ENCODE measurements around the gene KRT24. TPM values are rescaled to one million over a fixed set of nuclear protein-coding genes. Genes with fewer than 3 reads are reported as not detected.

The KRT24 gene
- total RNA-seq, 4 donors from 2014 or later: 1.1 to 14.7 (median 1.2) TPM; not detected in 1

- Histone ChIP-seq H3K4me3 (no peak overlapping the region), H3K36me3 (no peaks in the 10 kb centered on the region), H3K4me1 (peaks cover 0 to 2% (median 0%) of the 10 kb centered on the region in 3 donors), H3K9me3 (no peaks in the 10 kb centered on the region), H3K27me3 (peaks cover 3% of the 10 kb centered on the region), H3K27ac (no peak overlapping the region)
- TF ChIP-seq EP300 (IDR thresholded peaks at IDR 0.05): no peak
- no peak for TF ChIP-seq POLR2AphosphoS5 (IDR thresholded peaks at IDR 0.05)
- no peak for TF ChIP-seq POLR2A (IDR thresholded peaks at IDR 0.05)
- no peak for TF ChIP-seq CTCF (IDR thresholded peaks at IDR 0.05)
- no peak for ATAC-seq
Measured at GRCh38 chr17:40658396-40658795, 45.2 kb downstream of the KRT24 start.

- TF ChIP-seq CTCF (IDR thresholded peaks at IDR 0.05) (no peak), POLR2A (IDR thresholded peaks at IDR 0.05) (no peak), EP300 (IDR thresholded peaks at IDR 0.05) (no peak), POLR2AphosphoS5 (IDR thresholded peaks at IDR 0.05) (no peak)
- Histone ChIP-seq H3K4me3 (no peak overlapping the region), H3K4me1 (peaks cover 0 to 20% (median 4%) of the 10 kb centered on the region in 3 donors), H3K27ac (no peak overlapping the region), H3K27me3 (no peaks in the 10 kb centered on the region), H3K36me3 (no peaks in the 10 kb centered on the region), H3K9me3 (no peaks in the 10 kb centered on the region)
- 77 to 79% methylated on average over 4 to 5 of the region's 5 CpGs for WGBS, 2 donors (ENCODE audit: low coverage in 1 of 2)
- no peak for ATAC-seq
Measured at GRCh38 chr17:40651939-40652338, 51.6 kb downstream of the KRT24 start.

- peaks cover 3 to 19% of the 10 kb centered on the region in 2 donors for H3K36me3 ChIP-seq
- peak; percentile 22 for ATAC-seq
- peaks cover 7 to 54% (median 13%) of the 10 kb centered on the region in 3 donors for H3K4me1 ChIP-seq
- TF ChIP-seq EP300 (IDR thresholded peaks at IDR 0.05) (no peak), CTCF (IDR thresholded peaks at IDR 0.05) (no peak), POLR2AphosphoS5 (IDR thresholded peaks at IDR 0.05) (no peak), POLR2A (IDR thresholded peaks at IDR 0.05) (no peak)
- peak overlapping the region; percentile 79 to 82 for H3K4me3 ChIP-seq
- WGBS, 2 donors (ENCODE audit: low coverage in 1 of 2): 0% methylated on average over 6 of the region's 28 CpGs; no CpG with 5 or more reads in 1 of the 2 donors
- H3K27ac ChIP-seq: peak overlapping the region; percentile 94 to 98 (median 96)
- no peaks in the 10 kb centered on the region for H3K27me3 ChIP-seq
- H3K9me3 ChIP-seq: no peaks in the 10 kb centered on the region
Measured at GRCh38 chr17:40648384-40648968, 55.1 kb downstream of the KRT24 start.

Other genes with a start within 250 kb of the KRT24 start
- gene TNS4, start 202.1 kb downstream of the KRT24 start, total RNA-seq: 1 to 10 TPM in 1 of 4 donors, not detected in 3; 2.2 TPM
- 1 to 10 TPM in 1 of 4 donors, under 1 TPM in 2, not detected in 1; 0.15 to 2.2 (median 0.35) TPM for gene CCR7, start 138.3 kb downstream of the KRT24 start, total RNA-seq
- 100 to 1,000 TPM; 102 to 131 (median 109) TPM for gene SMARCE1, start 55.9 kb downstream of the KRT24 start, total RNA-seq
- 10 to 100 TPM in 1 of 4 donors, 1 to 10 TPM in 2, under 1 TPM in 1; 0.94 to 17.8 (median 1.8) TPM for gene KRT222, start 38.6 kb downstream of the KRT24 start, total RNA-seq
- gene KRT25, start 51.6 kb upstream of the KRT24 start, total RNA-seq: not detected
- not detected for gene KRT26, start 68.4 kb upstream of the KRT24 start, total RNA-seq
- not detected for gene KRT27, start 78.8 kb upstream of the KRT24 start, total RNA-seq
- not detected for gene KRT28, start 96.2 kb upstream of the KRT24 start, total RNA-seq
- 10 to 100 TPM in 3 of 4 donors, 1 to 10 TPM in 1; 5.1 to 14.3 (median 10.6) TPM for gene KRT10, start 118.9 kb upstream of the KRT24 start, total RNA-seq
- not detected for gene KRT12, start 163.5 kb upstream of the KRT24 start, total RNA-seq
- gene KRT20, start 181.5 kb upstream of the KRT24 start, total RNA-seq: not detected
- gene KRT23, start 233.9 kb upstream of the KRT24 start, total RNA-seq: 1 to 10 TPM in 1 of 4 donors, not detected in 3; 6.1 TPM

Measured in gastroesophageal sphincter (tissue), 4 donors.